HG02852 (cell line): Measurements from ENCODE around the gene MVB12B.

Experiments used
- ATAC-seq: cut with Tn5 transposase; IDR thresholded peaks from one replicate; pipeline ENCODE4 v1.9.1; 2021; ENCODE audit warnings: mild to moderate bottlenecking, moderate library complexity; ENCODE audit not compliant: unreplicated experiment

Gene MVB12B

DNA sequence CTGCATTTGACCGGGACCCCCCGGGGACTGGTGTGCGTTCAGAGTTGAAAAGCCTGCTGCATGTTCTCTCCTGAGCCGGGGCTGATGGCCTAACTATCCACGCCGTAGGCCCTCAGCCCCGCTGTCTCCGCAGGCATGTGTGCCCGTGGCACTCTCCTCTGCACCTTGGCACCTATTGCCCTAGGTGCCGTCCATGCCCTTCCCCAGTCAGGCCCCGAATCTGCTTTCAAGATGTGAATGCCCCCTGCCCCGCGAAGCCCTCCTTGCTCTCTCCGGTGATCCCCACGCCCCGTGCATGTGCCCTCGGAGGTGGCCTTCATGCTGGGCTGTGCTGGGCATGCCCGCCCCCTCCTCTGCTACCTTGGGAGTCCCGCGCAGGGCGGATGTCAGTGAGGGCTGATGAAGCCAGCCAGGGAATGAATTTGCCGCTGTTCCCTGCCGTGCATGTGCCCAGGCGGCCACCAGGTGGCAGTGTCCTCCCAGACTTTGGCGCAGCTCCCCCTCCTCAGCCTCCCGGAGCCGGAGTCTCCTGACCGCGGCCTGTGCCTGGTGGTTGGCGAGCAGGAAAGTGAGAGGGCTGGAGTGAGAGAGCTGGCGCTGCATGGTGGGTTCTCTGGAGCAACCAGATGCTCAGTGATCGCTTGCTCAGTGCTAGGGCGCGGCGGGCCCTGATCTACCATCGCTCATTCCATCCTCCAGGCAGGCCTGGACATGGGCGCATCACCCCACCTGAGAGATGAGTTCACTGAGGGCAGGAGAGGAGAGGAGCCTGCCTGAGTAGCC lies 174.2 kb downstream of the MVB12B start:
- no peak for ATAC-seq

DNA sequence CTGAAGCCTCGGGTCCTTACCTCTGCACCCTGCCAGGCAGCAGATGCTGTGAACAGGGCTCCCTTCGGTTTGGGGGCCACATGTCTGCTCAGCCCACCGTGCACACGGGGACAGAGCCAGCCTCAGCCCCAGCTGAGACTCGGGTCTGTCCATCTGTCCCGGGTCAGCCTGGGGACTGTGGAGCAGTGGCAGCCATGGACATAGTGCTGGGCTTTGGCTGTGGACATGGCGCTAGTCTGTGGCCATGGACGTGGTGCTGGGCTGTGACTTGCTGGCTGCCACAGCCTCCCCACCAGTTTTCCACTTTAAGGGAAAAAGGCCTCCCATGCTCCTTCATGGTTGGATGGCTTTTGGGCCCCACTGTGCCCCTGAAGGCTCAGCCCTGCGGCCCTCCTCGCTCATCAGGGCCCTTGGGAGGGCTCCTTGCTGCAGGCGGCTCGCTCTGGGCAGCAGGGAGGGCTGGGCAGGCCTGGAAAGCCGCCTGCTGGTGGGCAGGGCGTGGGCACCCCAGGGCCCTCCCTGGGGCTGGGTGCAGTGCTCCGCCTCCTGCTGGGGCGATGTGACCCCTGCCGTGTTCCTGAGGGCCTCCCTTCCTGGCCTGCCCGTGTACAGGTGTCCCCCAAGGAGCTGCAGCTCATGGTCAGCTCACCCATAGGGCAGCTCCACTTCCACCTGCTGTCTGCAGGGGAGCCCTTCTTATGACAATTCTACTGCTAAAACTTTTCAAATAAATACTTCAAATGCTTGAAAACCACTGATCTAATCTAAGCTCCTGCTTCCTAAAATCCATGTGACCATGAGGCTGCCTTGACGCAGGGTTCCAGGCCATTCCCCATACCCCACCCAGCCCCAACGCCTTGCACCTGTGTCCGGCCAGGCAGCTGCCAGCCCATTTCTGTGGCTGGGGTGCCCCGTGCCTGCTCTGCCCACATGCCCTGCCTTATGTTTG lies 175.0 kb downstream of the MVB12B start:
- ATAC-seq: no peak

DNA sequence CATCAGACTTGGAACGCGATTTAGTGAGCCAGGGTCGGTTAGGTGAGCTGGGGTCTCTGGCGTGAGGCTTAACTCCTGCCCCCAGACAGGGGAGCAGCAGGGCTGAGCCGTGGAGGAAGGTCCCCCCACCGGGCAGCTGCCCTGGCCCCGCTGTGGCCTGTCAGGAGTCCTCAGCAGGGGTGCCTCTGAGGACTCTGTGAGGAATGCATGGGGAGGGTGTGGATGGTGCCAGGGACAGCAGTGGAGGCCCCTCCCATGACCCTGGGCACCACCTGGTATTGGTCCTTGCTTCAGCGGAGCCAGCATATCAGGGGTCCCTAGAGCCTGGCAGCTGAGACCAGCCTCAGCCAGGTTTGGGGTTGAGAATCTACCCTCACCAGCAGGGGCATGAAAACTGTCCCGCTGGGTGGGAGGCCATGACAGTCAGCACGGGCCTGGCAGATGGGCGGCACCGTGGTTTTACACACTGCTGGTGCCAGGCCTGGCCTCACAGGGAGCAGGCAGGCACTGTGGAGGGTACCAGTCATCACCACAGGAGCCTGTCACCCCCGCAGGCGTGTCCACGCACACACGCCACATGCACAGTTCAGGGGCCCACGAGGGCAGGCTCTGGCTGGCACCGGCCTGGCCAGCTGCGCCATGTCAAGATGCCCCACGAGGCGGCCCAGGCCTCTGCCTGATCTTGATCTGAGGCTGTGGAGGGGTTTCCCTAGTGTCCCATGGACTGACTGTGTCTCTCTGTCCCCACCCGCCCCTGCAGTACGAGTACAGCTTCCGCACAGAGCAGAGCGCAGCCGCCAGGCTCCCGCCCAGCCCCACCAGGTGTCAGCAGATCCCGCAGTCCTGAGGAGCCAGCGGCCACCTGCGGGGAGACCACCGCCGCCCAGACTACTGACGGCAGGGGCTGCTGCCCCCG lies 176.0 kb downstream of the MVB12B start:
- no peak for ATAC-seq

GRCh38 chr9:126503333-126504085 lies 176.9 kb downstream of the MVB12B start:
- no peak for ATAC-seq

- ATAC-seq: no peak
Observed at GRCh38 chr9:126504086-126504976, 177.7 kb downstream of the MVB12B start.

DNA sequence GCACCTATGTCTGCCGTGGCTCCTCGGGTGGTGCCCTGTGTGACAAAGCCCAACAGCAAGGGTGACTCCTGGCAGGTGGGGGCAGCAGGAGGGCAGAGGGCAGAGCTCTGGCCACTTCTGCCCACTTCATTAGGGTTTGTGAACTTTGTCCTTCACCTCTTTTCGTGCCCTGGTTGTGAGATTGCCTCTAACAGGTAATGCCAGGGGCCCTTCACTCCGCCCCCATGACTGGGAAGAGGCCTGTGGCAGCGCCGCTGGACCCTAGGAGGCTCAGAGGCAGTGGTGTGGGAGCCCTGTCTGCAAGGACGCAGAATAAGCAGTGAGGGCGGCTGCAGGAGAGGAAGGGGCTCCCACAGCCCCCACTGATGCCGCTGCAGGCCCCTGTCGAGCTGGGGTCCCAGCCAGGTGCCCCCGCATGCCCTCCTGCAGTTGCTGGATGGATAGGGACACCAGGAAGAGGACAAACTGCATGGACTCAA lies 178.4 kb downstream of the MVB12B start:
- ATAC-seq: no peak

- ATAC-seq: no peak
Observed at GRCh38 chr9:126505697-126506346, 179.2 kb downstream of the MVB12B start.

GRCh38 chr9:126506361-126507317 lies 180.0 kb downstream of the MVB12B start:
- no peak for ATAC-seq

GRCh38 chr9:126507318-126508109 lies 180.9 kb downstream of the MVB12B start:
- no peak for ATAC-seq

- ATAC-seq: no peak
Observed at GRCh38 chr9:126508171-126508591, 181.6 kb downstream of the MVB12B start.

DNA sequence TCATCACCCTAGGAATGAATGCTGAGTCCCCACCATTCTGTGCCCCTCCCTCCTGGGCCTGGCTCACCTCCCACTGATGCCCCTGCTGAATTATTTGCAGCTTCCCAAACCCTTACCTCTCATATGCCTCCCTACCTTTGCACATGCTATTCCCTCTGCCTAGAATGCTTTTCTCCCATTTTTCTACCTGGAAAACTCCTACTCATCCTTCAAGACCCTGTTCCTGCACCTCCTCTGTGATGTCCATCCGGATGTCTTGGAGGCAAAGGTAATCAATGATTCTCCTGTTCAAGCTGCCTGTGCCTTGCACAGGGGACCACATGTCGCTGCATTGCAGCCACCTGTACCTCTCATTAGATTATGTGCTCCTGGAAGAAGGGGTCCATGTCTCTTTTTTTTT lies 182.3 kb downstream of the MVB12B start:
- ATAC-seq: no peak

DNA sequence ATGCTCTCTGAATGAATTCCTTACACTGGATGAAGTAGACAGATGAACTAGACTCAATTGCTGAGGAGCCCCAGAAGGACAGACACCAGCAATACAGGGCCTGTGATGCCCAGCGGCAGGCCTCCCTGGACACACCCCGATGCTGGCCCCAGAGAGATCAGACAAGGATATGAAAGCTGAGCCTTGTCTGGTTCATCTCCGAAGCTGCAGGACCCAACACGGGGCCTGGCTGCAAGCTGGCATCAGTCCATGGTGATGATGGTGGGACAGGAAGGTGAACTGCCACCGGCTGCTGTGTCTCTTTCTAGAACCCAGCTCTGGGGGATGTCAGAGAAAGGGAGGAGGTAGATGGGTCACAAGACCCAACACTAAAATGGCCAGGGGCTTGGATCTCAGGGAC lies 183.1 kb downstream of the MVB12B start:
- ATAC-seq: no peak

DNA sequence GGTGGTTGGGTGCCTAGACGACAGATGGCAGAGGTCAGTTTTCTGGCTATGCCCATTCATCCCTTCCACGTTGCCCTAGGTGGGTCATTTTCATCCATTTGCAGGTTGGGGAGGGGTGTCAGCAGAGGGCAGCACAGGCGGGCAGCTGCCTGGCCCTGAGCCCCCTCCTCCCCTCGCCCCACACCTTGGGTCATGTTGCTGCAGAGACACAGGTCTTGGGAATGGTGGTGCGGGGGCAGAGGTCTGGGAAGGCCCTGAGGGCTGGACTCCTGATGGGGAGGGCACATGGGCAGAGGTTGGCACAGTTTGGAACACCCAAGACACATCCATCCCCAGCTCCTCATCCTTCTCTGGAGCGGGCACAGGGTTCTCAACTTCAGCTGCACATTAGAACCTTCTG lies 183.9 kb downstream of the MVB12B start:
- ATAC-seq: no peak

GRCh38 chr9:126511411-126511810 lies 184.8 kb downstream of the MVB12B start:
- no peak for ATAC-seq

GRCh38 chr9:126513159-126514036 lies 186.8 kb downstream of the MVB12B start:
- no peak for ATAC-seq
